Measurements from ENCODE around the gene POLR2J3.
"Not testable (repeated sequence)": the region's sequence is repeated elsewhere in the genome, so short reads cannot be mapped to it uniquely, and the experiment has no call there.

The POLR2J3 gene

DNA sequence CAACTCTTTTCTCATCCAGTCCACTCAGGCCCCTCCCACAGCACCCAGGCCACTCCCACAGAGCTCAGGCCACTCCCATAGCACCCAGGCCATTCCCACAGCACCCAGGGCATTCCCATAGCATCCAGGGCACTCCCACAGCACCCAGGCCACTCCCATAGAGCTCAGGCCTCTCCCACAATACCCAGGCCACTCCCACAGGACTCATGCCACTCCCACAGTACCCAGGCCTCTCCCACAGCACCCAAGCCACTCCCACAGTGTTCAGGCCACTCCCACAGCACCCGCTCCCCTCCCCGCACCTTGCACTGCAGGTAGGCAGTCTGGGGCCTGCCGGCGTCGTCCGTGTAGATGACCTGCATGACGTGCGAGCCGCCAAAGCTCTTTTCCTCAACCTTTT is 17.5 kb upstream of the POLR2J3 start:
- DNase-seq (ENCODE audit: extremely low read depth in 1 of 2, low read depth in 1 of 2) = not testable (repeated sequence)

DNA sequence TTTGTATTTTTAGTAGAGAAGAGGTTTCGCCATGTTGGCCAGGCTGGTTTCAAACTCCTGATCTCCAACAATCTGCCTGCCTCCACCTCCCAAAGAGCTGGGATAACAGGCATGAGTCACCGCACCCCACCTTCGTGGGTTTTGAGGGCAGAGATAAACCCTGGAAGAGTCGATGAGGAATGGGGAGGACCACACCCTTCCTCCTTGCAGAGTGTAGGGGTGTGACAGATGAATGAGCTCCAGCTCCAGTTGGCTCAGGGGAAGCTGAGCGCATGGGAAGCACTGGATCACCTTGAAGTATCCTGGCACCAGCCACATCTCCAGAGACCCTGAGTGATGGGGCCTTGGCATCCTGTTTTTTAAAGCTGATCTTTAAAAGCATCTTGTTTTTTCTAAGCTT is 11.1 kb upstream of the POLR2J3 start:
- not testable (repeated sequence) for DNase-seq (ENCODE audit: extremely low read depth in 1 of 2, low read depth in 1 of 2)

- not testable (repeated sequence) for DNase-seq (ENCODE audit: extremely low read depth in 1 of 2, low read depth in 1 of 2)
These were observed 9.3 kb upstream of the POLR2J3 start for GRCh38 chr7:102581722-102582121.

DNA sequence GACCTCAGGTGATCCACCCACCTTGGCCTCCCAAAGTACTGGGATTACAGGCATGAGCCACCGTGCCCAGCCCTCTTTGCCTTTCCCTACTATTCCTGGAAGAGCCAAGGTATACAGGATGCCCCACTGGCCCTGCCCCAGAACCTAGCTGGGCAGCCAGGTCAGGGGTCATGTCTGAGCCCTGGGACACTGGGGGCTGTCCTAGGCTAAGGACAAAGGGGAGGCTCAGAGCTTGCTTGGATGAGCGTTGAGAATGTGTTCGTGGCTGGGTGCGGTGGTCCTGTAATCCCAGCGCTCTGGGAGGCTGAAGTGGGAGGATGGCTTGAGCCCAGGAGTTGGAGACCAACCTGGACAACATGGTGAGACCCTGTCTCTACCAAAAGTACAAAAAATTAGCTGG is 6.1 kb upstream of the POLR2J3 start:
- not testable (repeated sequence) for DNase-seq (ENCODE audit: extremely low read depth in 1 of 2, low read depth in 1 of 2)

DNA sequence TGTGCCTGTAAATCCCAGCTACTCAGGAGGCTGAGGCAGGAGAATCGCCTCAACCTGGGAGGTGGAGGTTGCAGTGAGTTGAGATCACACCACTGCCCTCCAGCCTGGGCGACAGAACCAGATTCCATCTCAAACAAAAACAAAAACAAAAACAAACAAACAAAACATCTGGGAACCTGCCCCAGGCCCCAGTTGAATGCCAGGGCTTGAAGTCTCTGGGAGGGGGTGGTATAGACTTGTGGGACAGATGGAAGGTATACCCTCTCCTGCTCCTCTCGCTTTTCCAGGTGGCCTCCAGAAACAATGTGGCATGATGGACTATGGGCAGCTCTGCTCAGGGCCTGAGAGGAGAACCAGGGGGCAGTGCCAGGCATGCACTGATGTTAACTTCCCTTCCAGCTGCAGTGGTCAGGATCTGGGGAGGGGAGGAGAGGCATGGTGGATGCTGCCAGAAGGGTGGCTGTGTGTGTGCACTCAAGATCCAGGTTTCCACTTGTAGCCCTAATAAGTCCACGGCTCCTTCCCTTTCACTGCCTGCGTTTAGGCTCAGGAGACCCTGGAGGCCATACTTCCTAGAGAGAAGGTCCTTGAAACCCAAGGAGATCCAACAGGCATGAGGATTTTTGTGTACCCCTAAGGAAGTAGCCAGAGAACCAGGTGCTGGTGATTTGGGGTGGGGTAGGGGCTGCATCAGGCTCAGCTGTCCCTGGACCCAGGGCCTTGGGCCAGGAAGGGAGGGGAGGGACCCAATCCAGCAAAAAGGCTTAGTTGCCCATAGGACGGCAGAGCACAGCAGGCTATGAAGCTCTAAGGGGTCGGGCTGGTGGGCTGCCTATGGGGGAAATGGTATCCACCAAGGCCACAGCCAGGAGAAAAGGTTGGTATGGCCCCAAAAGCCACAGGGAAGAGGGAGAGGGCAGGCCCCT is 5.2 kb upstream of the POLR2J3 start:
- DNase-seq (ENCODE audit: extremely low read depth in 1 of 2, low read depth in 1 of 2) = not testable (repeated sequence)

- DNase-seq (ENCODE audit: extremely low read depth in 1 of 2, low read depth in 1 of 2) = not testable (repeated sequence)
These were observed 4.0 kb upstream of the POLR2J3 start for GRCh38 chr7:102576363-102576762.

DNA sequence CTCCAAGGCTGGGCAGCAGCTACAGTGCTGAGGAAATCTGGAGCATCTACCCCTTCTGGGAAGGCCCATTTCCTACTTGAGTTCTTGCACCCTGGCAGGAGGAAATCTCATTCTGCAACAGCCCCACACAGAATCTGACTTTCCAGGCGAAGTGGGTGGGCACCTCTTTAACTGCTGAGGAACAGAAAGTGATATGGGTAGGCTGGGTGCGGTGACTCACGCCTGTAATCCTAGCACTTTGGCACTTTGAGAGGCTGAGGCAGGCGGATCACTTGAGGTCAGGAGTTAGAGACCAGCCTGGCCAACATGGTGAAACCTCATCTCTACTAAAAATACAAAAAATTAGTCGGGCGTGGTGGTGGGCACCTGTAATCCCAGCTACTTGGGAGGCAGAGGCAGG is 2.2 kb upstream of the POLR2J3 start:
- DNase-seq (ENCODE audit: extremely low read depth in 1 of 2, low read depth in 1 of 2) = not testable (repeated sequence)

DNA sequence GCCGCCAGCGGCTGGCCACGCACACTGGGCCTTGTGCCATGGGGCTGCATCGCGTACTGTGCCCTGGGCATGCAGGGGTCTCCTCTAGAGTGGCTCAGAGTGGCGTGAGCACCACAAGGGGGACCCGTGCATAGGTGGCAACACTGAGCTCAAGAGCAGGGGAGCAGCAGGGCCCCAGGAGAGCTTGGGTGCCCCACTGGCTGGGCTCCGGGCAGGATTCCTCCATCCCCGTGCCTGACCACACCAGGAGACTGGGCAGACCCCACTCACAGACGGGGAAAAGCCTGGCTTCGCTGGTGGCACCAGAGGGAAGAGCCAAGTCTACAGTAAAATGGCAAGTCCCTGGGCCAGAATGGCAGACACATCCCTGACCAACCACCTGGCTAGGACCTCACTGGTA is 3.8 kb downstream of the POLR2J3 start:
- not testable (repeated sequence) for DNase-seq (ENCODE audit: extremely low read depth in 1 of 2, low read depth in 1 of 2)

GRCh38 chr7:102550808-102551422 is 21.5 kb downstream of the POLR2J3 start, which contains the start of gene SPDYE2:
Gene SPDYE2, plus strand, starts transcription at chr7:102551226. Its CDS starts 2,030 bp downstream, at chr7:102553256.
- not testable (repeated sequence) for DNase-seq (ENCODE audit: extremely low read depth in 1 of 2, low read depth in 1 of 2)

DNA sequence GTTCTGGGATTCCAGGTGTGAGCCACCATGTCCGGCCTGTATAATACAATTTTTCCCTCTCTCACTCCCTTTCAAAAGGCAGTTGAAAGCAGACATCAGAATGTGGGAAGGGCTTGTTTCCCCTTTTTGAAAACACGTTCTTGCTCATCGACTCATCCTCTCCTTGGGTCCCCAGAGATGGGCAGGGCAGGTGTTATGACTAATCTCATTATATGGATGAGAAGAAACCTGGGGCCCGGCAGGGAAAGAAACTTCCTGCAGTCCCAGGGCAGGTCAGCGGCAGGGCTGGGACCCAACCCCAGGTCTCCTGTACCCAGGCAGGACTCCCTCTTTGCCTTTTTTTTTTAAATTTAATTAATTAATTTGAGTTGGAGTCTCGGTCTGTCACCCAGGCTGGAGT is 26.0 kb downstream of the POLR2J3 start:
- DNase-seq (ENCODE audit: extremely low read depth in 1 of 2, low read depth in 1 of 2) = not testable (repeated sequence)

DNA sequence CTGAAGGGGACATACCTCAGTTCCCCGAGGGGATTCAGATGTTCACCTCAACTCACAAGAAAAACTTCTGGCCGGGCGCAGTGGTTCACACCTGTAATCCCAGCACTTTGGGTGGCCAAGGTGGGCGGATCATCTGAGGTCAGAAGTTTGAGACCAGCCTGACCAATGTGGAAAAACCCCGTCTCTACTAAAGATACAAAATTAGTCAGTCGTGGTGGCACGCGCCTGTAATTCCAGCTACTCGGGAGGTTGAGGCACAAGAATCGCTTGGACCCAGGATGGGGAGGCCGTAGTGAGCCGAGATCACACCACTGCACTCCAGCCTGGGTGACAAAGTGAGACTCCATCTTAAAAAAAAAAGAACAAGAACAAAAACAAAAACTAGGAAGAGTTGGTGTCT is 27.1 kb downstream of the POLR2J3 start:
- DNase-seq (ENCODE audit: extremely low read depth in 1 of 2, low read depth in 1 of 2) = peak in 1 of 2 donors; percentile 1

GRCh38 chr7:102544372-102544771 is 28.0 kb downstream of the POLR2J3 start:
- not testable (repeated sequence) for DNase-seq (ENCODE audit: extremely low read depth in 1 of 2, low read depth in 1 of 2)

DNA sequence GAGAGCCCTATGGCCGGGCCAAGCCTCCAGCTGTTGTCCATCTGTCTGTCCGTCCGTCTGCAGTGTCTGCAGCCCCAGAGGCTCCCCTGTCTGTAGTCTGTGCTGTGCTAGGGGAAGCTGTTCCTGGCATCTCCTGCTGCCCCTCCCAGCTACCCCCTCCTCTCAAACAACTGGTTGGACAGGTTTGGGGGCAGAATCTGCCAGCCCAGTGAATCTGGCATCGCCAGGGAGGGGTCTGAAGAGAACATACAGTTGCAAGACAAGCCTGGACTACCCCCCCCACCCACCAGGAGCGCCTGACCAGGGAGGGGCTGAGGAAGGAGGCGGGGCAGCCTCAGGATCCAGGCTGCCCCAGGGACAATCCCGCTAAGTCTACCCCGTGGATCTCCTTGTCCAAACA is 28.8 kb downstream of the POLR2J3 start, which contains the start of gene UPK3BL2:
Gene UPK3BL2, minus strand, starts transcription at position 101 of the 400 bp plus-strand sequence. Its CDS starts 60 bp downstream, at position 41.
- not testable (repeated sequence) for DNase-seq (ENCODE audit: extremely low read depth in 1 of 2, low read depth in 1 of 2)

GRCh38 chr7:102542771-102543170 is 29.6 kb downstream of the POLR2J3 start:
- DNase-seq (ENCODE audit: extremely low read depth in 1 of 2, low read depth in 1 of 2) = not testable (repeated sequence)

GRCh38 chr7:102542083-102542482 is 30.3 kb downstream of the POLR2J3 start:
- DNase-seq (ENCODE audit: extremely low read depth in 1 of 2, low read depth in 1 of 2) = not testable (repeated sequence)

DNA sequence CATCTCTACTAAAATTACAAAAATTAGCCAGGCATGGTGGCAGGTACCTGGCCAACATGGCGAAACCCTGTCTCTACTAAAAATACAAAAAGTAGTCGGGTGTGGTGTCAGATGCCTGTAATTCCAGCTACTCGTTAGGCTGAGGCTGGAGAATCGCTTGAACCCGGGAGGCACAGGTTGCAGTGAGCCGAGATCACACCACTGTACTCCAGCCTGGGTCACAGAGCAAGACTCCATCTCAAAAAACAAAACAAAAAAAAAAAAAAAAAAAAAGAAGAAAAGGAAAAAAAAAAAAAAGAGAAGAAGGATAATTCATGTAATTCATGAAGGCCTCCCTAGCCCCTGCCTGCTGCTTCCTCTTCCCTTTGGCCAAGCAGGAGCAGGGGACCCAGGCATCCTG is 31.8 kb downstream of the POLR2J3 start:
- not testable (repeated sequence) for DNase-seq (ENCODE audit: extremely low read depth in 1 of 2, low read depth in 1 of 2)

DNA sequence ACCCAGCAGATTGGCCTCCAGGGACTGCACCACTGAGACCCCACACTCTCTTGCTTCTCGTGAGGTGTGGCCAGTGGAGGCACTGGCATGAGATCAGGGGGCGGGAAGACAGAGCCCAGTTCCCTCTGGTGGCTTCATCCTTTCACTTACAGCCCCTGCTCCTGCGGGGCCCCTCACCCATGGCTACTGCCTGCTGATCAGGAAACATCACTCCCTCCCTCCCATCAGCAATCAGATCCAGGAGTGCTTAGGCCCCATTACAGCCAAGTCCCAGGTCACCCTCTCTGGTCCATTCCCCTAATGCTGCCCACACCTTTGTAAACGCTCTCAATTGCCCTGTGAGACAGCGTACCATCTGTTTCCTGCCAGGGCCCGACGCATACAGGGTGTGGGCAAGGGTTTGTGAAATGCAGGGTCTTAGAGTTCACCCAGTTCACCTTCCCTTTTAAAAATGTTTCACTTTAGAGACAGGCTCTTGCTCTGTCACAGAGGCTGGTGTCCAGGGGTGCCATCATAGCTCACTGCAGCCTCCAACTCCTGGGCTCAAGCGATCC is 37.2 kb downstream of the POLR2J3 start:
- DNase-seq (ENCODE audit: extremely low read depth in 1 of 2, low read depth in 1 of 2) = not testable (repeated sequence)

DNA sequence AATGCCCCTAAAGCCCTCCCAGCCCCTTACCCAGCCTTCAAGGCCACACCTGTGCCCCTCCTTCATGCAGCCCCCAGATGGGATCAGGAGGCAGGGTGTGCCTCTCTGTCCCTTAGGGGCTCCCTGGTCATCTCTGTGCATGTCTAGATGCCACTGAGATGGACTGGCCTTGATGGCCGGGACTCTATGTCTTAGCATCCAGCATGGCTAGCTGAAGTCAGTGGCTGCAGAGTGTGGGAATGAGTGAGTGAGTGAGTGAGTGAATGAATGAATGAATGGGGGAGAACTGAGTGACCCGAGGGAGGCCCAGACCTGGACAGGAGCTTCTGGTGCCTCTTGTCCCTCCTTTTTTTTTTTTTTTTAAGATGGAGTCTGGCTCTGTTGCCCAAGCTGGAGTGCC is 40.3 kb downstream of the POLR2J3 start:
- not testable (repeated sequence) for DNase-seq (ENCODE audit: extremely low read depth in 1 of 2, low read depth in 1 of 2)

DNA sequence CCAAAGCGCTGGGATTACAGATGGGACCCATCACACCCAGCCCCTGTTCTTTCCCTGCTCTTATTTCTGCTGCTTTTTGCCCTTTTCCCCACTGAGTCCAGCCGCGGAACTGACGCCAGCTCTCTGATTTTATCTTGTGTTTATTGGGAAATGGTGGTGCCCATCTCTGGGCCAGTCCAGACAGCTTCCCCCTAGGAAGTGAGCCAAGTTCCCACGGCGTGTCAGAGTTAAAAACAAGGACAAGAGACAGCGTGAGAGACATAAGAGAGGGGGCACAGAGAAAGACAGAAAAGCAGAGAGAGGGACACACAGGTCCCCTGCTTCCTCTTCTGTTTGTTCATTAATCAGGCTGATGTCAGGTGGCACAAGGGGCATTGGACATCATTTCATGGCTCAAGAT is 40.8 kb downstream of the POLR2J3 start:
- DNase-seq (ENCODE audit: extremely low read depth in 1 of 2, low read depth in 1 of 2) = not testable (repeated sequence)

GRCh38 chr7:102527822-102528793 is 44.3 kb downstream of the POLR2J3 start:
- not testable (repeated sequence) for DNase-seq (ENCODE audit: extremely low read depth in 1 of 2, low read depth in 1 of 2)
